SU-DHL-6 (cell line): ENCODE measurements around the gene ABCG1.

ENCODE experiments used
- EZH2phosphoT487 ChIP-seq: fragments of 200-600 bp; sonication (generic), shearing (Covaris generic); conservative IDR thresholded peaks from 2 replicates; pipeline ENCODE4 v1.6.1; 2018; ENCODE audit warnings: mild to moderate bottlenecking, antibody characterized with exemption, low read length, moderate library complexity, mixed read lengths
- TF ChIP-seq, protein P1 (sequence below): fragments of 200-600 bp; sonication (generic); IDR thresholded peaks from one replicate; pipeline ENCODE4 v1.5.1; 2017; ENCODE audit warnings: antibody characterized with exemption, mild to moderate bottlenecking, low read length, moderate library complexity; ENCODE audit not compliant: insufficient read depth, poor library complexity, severe bottlenecking

DNA sequence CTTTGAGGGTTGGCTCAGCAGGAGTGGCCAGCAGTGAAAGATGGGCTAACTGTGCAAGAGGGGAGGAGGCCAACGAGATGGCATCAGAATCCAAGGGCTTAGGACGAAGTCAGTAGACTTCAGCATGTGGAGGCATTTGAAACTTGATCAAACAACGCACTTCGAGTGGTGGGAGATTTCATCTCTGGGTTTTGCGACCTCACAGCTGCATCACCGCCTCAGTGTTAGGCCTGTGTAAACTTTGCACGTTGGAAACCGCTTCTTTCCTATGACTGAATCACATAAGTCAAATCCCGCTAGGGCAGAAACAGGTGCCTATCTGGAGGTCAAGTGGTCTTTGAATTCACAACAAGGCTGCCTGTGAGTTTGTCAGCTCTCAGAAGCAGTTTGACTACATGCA, 78.4 kb downstream of the ABCG1 start:
- TF ChIP-seq, protein P1, sequence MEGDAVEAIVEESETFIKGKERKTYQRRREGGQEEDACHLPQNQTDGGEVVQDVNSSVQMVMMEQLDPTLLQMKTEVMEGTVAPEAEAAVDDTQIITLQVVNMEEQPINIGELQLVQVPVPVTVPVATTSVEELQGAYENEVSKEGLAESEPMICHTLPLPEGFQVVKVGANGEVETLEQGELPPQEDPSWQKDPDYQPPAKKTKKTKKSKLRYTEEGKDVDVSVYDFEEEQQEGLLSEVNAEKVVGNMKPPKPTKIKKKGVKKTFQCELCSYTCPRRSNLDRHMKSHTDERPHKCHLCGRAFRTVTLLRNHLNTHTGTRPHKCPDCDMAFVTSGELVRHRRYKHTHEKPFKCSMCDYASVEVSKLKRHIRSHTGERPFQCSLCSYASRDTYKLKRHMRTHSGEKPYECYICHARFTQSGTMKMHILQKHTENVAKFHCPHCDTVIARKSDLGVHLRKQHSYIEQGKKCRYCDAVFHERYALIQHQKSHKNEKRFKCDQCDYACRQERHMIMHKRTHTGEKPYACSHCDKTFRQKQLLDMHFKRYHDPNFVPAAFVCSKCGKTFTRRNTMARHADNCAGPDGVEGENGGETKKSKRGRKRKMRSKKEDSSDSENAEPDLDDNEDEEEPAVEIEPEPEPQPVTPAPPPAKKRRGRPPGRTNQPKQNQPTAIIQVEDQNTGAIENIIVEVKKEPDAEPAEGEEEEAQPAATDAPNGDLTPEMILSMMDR: no peak
- no peak for TF ChIP-seq EZH2phosphoT487
